Vagina (tissue), 2 donors: ENCODE measurements around the gene CYREN. TPM values are rescaled to one million over a fixed set of nuclear protein-coding genes. Genes with fewer than 3 reads are reported as not detected.

Source experiments
- DNase-seq, 2 donors: peaks; one replicate each; pipeline ENCODE4 v3.0.0-alpha.2; 2017; ENCODE audit errors: extremely low spot score in 2 of 2
- H3K27ac ChIP-seq: fragments of 200-600 bp; sonication (generic); one replicate; pipeline ENCODE4 v1.5.1; 2019
- H3K27me3 ChIP-seq: fragments of 200-600 bp; sonication (generic); one replicate; pipeline ENCODE4 v1.5.1; 2019
- H3K36me3 ChIP-seq, 2 donors: fragments of 200-600 bp; sonication (generic); one replicate each; pipeline ENCODE4 v1.5.1; 2017 to 2019
- H3K4me1 ChIP-seq: fragments of 200-600 bp; sonication (generic); one replicate; pipeline ENCODE4 v1.5.1; 2019
- H3K4me3 ChIP-seq, 2 donors: fragments of 200-600 bp; sonication (generic); 1 replicate in 1 of 2; 2 replicates in 1 of 2; pipeline ENCODE4 v1.5.1; 2016 to 2019
- H3K9me3 ChIP-seq: fragments of 200-600 bp; sonication (generic); one replicate; pipeline ENCODE4 v1.5.1; 2019
- POLR2A ChIP-seq, 2 donors: fragments of 450-650 bp; IDR thresholded peaks; one replicate each; pipeline ENCODE4 v1.6.1; 2017; ENCODE audit warnings: antibody characterized with exemption in 2 of 2, mild to moderate bottlenecking in 2 of 2, moderate library complexity in 2 of 2
- POLR2AphosphoS5 ChIP-seq, 2 donors: sonication (generic); formaldehyde crosslinking; IDR thresholded peaks; one replicate each; pipeline ENCODE4 v1.9.0; 2017; ENCODE audit warnings: antibody characterized with exemption in 2 of 2, mild to moderate bottlenecking in 2 of 2, low read depth in 1 of 2; ENCODE audit not compliant: insufficient read depth in 1 of 2
- intact Hi-C: fragments of 100-400 bp; cut with DNase I; formaldehyde crosslinking; loops from one replicate; pipeline ENCODE4 v1.15.1; 2023
- total RNA-seq: library from RNA; depleted of rRNA; stranded (reverse); fragments of >200 nt; gene quantifications from one replicate; pipeline ENCODE4 v1.2.3, GENCODE V29; 2016
- TF ChIP-seq, protein P1 (sequence below), 3 experiments: fragments of 450-650 bp in 2 of 3; fragments of 200-600 bp in 1 of 3; sonication (generic) in 1 of 3; IDR thresholded peaks; one replicate each; pipeline ENCODE4 v1.5.1; 2017 to 2019; ENCODE audit warnings: antibody characterized with exemption in 3 of 3, mild to moderate bottlenecking in 2 of 3, moderate library complexity in 2 of 3

CYREN gene
- total RNA-seq, 1 donor from 2014 or later: 33.4 TPM

DNA sequence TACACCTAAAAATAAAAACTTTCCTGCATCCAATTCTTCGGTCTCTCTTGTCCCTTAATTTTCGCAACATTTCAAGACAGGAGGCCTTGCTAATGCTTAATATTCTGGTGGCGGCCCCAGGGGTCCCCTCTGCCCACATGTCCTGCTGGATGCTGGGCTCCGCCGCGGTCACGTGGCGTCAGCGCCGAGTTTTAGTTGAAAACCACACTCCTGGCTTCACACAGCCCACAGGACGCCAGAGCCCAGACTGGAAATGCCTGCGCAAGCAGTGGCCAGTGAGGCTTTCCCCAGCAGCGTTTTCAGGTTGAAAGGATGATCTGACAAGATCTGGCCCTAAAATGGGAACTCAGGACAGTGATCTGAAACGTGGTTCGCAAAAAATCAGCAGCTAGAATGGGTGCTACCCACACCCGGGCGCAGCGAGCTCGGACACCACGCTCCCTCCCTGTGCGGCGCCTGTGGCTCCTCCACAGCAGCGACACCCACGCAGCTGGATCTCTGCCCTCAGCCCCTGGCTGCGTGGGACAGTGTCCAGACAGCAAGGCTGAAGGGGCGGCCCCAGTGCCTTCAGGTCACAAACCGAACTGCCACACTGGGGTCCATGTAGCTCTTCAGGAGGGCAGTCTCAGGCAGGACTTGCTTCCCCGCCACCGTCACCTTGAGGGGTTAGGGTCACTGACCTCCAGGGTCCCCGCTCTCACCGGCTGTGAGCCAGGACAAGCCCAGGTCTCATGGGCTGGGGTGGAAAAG, 11.6 kb upstream of the CYREN start:
- Histone ChIP-seq H3K27me3 (no peaks in the 10 kb centered on the region), H3K36me3 (peaks cover 16 to 60% of the 10 kb centered on the region in 2 donors), H3K9me3 (peaks cover 13% of the 10 kb centered on the region), H3K4me1 (no peaks in the 10 kb centered on the region), H3K27ac (no peak overlapping the region), H3K4me3 (no peak overlapping the region)
- TF ChIP-seq, protein P1, sequence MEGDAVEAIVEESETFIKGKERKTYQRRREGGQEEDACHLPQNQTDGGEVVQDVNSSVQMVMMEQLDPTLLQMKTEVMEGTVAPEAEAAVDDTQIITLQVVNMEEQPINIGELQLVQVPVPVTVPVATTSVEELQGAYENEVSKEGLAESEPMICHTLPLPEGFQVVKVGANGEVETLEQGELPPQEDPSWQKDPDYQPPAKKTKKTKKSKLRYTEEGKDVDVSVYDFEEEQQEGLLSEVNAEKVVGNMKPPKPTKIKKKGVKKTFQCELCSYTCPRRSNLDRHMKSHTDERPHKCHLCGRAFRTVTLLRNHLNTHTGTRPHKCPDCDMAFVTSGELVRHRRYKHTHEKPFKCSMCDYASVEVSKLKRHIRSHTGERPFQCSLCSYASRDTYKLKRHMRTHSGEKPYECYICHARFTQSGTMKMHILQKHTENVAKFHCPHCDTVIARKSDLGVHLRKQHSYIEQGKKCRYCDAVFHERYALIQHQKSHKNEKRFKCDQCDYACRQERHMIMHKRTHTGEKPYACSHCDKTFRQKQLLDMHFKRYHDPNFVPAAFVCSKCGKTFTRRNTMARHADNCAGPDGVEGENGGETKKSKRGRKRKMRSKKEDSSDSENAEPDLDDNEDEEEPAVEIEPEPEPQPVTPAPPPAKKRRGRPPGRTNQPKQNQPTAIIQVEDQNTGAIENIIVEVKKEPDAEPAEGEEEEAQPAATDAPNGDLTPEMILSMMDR (IDR thresholded peaks at IDR 0.05): no peak
- TF ChIP-seq POLR2A (IDR thresholded peaks at IDR 0.05) (no peak), POLR2AphosphoS5 (IDR thresholded peaks at IDR 0.05; ENCODE audit: insufficient read depth in 1 of 2, low read depth in 1 of 2) (no peak)
- intact Hi-C loops: no loop called here
- DNase-seq: peak in 1 of 2 donors; percentile 64

DNA sequence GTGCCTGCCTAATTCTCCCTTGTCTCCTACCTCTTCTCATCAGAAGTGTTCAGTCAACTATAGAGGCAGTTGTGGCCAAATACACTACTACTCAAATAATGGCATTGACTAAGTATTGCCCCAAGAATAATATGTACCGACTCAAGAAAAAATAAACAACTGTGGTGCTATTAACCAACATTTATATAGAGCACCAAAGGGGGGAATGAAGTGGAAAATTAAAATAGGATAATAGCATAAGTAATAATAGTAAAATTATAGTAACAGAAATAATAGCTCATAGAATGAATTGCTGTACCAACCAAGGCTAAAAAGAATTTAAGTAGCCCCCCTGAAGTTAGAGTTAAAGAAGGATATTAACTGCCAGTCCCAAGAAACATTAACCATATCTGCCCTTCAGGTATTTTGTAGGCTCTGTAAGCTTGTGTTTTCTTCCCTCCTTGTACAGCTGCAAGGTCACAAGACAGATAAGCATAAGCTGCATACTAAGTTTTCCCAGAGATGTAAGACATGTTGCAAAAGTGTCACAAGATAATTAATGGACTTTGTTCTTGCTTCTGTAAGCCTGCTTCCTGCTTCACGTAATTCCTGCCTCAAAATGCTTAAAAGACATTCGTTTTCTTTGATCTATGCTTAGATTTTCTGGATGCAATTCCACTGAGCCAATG, 10.9 kb upstream of the CYREN start:
- intact Hi-C loops: no loop called here
- Histone ChIP-seq H3K4me1 (no peaks in the 10 kb centered on the region), H3K27ac (no peak overlapping the region), H3K9me3 (peaks cover 13% of the 10 kb centered on the region), H3K4me3 (no peak overlapping the region), H3K36me3 (peaks cover 16 to 53% of the 10 kb centered on the region in 2 donors), H3K27me3 (no peaks in the 10 kb centered on the region)
- no peak for DNase-seq
- TF ChIP-seq POLR2A (IDR thresholded peaks at IDR 0.05) (no peak), POLR2AphosphoS5 (IDR thresholded peaks at IDR 0.05; ENCODE audit: insufficient read depth in 1 of 2, low read depth in 1 of 2) (no peak)
- TF ChIP-seq, protein P1 (IDR thresholded peaks at IDR 0.05): no peak

DNA sequence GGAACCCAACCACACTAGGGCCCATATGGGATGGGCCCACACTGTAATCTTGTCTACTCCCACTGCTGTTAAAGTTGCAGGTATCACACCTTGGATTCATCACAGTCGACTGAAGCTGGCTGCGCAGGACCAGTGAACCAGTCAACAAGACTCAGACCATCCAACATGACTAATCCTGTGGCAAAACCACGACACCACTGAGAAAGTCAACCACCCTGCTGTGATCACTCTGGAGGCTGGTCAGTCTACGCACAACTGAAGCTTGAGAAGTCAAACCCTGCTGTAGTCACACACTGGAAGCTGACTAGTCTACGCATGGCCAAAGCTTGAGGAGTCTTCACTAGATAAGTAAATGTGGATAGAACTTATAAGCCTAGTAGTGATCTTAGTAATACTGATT, 9.6 kb upstream of the CYREN start:
- intact Hi-C loops: no loop called here

DNA sequence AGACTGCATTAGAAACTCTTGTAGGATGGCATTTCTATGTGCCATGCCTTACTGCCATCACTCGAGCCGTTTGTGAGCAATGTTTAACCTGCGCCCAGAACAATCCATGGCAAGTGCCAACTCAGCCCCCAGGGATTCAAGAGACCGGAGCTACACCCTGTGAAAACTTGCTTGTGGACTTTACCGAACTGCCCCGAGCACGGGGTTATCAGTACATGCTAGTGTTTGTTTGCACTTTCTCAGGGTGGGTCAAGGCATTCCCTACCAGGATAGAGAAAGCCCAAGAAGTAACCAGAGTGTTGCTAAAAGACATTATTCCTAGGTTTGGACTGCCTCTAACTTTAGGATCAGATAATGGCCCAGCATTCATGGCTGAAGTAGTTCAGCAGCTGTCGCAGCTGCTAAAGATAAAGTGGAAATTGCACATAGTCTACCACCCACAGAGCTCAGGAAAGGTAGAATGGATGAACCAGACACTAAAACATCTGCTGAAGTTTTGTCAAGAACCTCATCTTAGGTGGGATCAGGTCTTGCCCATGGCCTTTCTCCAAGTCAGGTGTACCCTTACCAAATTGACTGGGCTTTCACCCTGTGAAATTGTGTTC, 8.9 kb upstream of the CYREN start:
- no peak overlapping the region for H3K27ac ChIP-seq
- no peak overlapping the region for H3K4me3 ChIP-seq
- H3K27me3 ChIP-seq: no peaks in the 10 kb centered on the region
- no peaks in the 10 kb centered on the region for H3K4me1 ChIP-seq
- peaks cover 8 to 33% of the 10 kb centered on the region in 2 donors for H3K36me3 ChIP-seq
- peaks cover 13% of the 10 kb centered on the region for H3K9me3 ChIP-seq
- intact Hi-C loops: no loop called here
- DNase-seq: no peak
- TF ChIP-seq, protein P1 (IDR thresholded peaks at IDR 0.05): no peak
- no peak for TF ChIP-seq POLR2A (IDR thresholded peaks at IDR 0.05)
- TF ChIP-seq POLR2AphosphoS5 (IDR thresholded peaks at IDR 0.05; ENCODE audit: insufficient read depth in 1 of 2, low read depth in 1 of 2): no peak

More for the DNA sequence above, 9.6 kb upstream of the CYREN start:
- H3K4me1 ChIP-seq: no peaks in the 10 kb centered on the region
- H3K27me3 ChIP-seq: no peaks in the 10 kb centered on the region
- no peak overlapping the region for H3K27ac ChIP-seq
- no peak overlapping the region for H3K4me3 ChIP-seq
- H3K9me3 ChIP-seq: peaks cover 13% of the 10 kb centered on the region
- no peak for DNase-seq
- TF ChIP-seq, protein P1 (IDR thresholded peaks at IDR 0.05): no peak
- TF ChIP-seq POLR2AphosphoS5 (IDR thresholded peaks at IDR 0.05; ENCODE audit: insufficient read depth in 1 of 2, low read depth in 1 of 2): no peak
- TF ChIP-seq POLR2A (IDR thresholded peaks at IDR 0.05): no peak
- H3K36me3 ChIP-seq: peaks cover 8 to 40% of the 10 kb centered on the region in 2 donors
